HG02870 (cell line): Measurements from ENCODE around the gene ZNF148.

ENCODE experiments used
- ATAC-seq: cut with Tn5 transposase; IDR thresholded peaks from one replicate; pipeline ENCODE4 v1.9.1; 2021; ENCODE audit warnings: mild to moderate bottlenecking, moderate library complexity; ENCODE audit not compliant: unreplicated experiment

Gene ZNF148

DNA sequence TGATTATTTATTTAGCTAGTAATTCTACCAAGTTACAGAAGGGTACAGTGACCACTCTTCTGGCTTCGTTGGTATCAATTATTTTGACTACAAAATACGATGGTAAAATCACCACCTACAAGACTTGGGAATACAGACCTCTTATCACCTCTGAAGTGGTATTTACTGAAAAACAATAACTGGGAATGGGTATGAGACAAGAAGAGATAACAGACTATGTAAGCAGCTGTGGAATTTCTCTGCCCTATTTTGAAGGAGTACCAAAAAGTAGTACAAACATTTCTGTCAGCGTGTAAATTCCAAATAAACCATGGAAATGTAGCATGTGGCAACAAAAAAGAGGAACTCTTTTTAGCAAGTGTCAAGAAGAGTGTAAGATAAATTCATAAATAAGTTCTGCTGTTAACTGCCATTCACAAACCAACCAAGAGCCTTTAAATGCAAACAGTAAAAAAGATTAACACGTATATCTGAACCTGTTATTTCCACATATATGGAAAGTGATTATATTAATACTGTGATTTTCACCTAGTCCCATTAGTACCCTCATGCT lies 85.6 kb downstream of the ZNF148 start:
- no peak for ATAC-seq

DNA sequence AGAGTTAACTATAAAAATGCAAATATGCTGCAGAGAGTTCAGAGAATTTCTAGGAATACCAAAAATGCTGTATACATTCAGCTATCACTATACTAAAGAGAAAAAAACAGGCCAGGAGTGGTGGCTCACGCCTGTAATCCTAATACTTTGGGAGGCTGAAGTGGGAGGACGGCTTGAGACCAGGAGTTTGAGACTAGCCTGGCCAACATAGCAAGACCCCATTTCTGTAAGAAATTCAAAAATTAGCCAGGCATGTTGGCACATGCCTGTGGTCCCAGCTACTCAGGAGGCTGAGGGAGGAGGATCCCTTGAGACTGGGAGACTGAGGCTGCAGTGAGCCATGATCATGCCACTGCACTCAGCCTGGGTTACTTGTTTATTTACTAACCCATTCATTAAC lies 87.9 kb downstream of the ZNF148 start:
- no peak for ATAC-seq

DNA sequence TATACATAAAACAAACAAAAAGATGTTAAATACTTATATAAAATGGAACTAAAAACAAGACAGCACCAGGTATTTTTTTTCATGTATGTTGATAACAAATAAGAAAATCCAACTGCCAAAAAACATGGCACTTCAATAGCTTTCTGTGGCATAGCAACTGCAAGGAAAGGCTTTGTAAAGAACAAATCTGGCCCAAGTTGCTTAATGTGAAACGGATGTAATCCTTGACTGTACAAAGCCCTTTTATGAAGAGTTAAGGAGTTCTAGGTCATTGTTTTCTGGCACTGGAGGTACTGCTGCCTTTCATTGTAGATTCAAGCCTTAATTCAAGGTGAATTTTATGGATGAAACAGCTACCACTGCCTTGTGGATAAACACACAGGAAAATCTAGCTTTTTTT lies 93.7 kb downstream of the ZNF148 start:
- ATAC-seq, result no peak

DNA sequence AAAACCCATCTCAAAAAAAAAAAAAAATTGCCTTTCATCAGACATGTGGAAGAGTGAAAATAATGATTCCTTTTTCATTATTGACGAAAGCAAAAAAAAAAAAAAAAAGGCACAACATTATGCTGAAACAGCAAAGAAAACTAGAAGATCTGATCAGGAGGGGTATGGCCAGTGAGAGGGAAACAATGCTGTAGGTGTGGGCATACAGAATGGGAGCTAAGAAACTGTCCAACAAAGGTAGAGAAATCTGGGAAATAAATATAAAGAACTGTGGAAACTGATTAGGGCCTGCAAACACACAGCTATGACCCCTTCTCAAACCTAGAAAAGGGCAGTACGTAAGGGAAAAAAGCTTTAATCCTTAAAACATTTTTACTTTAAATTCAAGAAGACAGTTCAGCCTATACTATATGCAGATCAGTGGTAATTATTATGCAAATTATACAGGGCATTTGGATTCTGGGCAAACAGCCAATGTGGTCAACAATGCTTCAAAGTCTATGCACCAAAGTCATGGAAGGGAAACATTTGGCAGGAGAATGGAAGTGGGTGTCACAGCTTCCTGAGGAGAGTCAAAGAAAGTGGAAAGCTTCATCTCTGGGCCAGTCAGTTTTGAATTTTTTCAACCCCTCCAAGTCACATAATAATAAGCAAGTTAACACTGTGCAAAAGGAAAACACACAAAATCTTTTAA lies 94.3 kb downstream of the ZNF148 start:
- no peak for ATAC-seq

- no peak for ATAC-seq
These were observed 97.0 kb downstream of the ZNF148 start for GRCh38 chr3:125278155-125278554.

GRCh38 chr3:125271127-125271526 lies 104.0 kb downstream of the ZNF148 start:
- no peak for ATAC-seq

- no peak for ATAC-seq
These were observed 107.7 kb downstream of the ZNF148 start for GRCh38 chr3:125267460-125267859.

- ATAC-seq, result no peak
These were observed 108.2 kb downstream of the ZNF148 start for GRCh38 chr3:125266971-125267370.

DNA sequence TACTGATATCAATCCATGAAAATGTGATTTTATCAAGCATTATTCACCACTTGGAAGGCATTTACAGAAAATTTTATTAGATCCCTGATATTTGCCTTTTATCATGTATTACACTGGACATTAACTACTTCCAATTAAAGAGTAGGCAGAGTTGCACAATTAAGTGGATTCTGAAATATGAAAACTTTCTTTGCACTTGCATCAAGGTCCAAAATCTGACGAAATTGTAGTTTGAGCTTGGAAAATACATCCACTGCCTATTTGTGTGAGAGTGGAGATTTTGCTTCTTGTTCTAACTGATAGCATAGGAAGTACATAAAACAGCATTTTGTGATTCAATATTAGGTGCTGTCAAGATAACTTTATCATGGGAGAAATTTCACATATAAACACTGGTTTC lies 113.0 kb downstream of the ZNF148 start:
- no peak for ATAC-seq

DNA sequence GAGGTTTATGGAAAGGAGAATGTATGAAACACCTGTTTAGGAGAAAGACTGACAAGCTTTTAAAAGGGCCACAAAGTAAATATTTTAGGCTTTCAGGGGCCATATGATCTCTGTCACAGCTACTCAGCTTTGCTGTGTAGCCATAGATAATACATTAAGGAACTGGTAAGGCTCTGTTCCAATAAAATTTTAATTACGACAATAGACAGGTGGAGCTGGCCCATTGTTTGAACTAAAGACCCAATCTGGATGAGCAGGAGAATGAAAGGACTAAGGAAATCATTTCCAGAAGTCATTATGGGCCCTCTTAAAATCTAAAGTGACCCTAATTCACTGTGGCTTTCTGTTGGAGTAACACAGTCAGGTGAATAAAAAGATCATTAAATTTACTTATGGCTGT lies 114.1 kb downstream of the ZNF148 start:
- no peak for ATAC-seq

DNA sequence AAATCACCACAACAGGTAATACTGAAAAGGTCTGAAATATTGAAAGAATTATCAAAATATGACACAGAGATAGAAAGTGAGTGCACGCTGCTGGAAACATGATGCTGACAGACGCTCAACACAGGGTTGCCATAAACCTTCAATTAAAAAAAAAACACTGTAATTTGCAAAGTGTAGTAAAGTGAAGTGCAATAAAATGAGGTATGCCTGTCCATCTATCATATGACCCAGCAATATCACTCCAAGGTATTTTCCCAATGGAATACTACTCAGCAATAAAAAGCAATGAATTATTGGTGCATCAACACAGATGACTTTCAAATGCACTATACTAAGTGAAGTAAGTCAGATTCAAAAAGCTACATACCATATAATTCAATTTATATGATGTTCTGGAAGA lies 115.0 kb downstream of the ZNF148 start:
- ATAC-seq, result no peak

DNA sequence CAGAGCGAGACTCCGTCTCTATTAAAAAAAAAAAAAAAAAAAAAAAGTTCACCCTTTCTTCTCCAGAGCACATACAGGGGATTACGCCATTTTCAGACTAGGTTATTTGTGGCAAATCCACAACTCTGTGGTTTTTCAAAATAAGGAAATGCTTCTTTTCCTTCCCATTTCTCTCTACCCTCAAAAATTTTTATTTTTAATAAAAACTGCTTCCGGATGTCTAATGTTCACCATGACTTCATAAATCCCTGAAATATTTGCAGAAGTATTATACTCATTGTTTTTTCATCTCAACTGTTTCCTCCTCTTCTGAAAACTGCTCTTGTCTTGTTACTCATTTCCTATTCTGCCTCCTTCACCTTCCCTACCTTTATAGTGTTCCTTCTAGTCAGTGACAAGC lies 117.6 kb downstream of the ZNF148 start:
- ATAC-seq, result no peak

GRCh38 chr3:125256675-125257074 lies 118.5 kb downstream of the ZNF148 start:
- ATAC-seq, result no peak

DNA sequence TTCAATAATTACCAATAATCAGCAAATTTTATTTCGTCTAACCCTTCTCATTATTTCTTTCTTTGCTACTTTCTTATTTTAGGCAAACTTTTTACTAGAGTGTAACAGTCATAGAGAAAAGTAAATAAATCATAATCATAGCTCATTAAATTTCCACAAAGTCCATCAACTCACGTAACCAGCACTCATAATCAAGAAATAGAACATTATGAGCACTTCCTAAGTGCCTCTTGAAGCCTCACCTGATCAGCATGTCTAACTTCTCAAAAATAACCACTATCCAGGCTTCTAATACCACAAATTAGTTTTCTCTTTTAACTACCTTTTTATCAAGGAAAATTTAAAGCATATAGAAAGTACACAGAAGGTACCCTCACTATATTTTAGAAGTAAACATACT lies 124.2 kb downstream of the ZNF148 start:
- ATAC-seq, result no peak

DNA sequence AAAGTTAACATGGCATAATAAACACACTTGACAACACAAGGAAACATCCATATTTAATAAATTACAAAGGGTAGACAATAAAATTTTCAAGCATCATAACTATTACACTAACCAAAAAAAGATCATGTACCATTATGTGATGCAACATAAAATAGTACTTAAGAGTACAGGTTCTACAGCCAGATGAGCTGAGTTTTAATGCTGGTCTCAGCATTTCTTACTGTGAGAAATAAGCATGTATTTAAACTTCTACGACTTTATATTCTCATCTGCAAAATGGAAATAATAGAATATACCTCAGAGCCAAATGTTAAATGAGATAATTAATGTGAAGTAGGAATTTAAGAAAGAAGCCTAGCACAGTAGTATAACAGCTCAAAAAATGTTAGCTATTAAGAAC lies 128.9 kb downstream of the ZNF148 start:
- no peak for ATAC-seq

- no peak for ATAC-seq
These were observed 129.6 kb downstream of the ZNF148 start for GRCh38 chr3:125245521-125245920.

GRCh38 chr3:125240496-125240895 lies 134.6 kb downstream of the ZNF148 start:
- ATAC-seq, result no peak

GRCh38 chr3:125239266-125239665 lies 135.9 kb downstream of the ZNF148 start:
- ATAC-seq, result no peak

- no peak for ATAC-seq
These were observed 136.4 kb downstream of the ZNF148 start for GRCh38 chr3:125238759-125239158.

- no peak for ATAC-seq
These were observed 138.7 kb downstream of the ZNF148 start for GRCh38 chr3:125236331-125236903.

- no peak for ATAC-seq
These were observed 140.3 kb downstream of the ZNF148 start for GRCh38 chr3:125234831-125235230.

DNA sequence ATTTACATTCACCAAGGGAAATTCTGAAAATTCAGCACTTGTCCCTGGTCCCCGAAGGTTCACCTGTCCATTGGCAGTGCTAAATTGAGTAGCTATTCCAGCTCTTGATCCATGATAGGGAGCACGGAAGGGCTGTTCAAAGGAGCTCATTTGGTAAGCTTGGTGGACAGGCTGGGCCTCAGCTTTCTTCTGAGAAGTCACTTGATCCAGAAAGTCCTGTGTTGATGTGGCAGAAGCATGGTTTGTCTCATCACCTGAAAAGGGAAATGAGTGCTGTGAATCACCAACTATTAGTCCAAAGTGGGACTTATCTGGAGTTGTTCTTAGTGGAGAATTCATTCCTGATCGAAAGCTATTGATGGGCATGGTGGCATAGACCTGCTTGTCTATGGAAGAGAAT lies 142.7 kb downstream of the ZNF148 start:
- no peak for ATAC-seq

DNA sequence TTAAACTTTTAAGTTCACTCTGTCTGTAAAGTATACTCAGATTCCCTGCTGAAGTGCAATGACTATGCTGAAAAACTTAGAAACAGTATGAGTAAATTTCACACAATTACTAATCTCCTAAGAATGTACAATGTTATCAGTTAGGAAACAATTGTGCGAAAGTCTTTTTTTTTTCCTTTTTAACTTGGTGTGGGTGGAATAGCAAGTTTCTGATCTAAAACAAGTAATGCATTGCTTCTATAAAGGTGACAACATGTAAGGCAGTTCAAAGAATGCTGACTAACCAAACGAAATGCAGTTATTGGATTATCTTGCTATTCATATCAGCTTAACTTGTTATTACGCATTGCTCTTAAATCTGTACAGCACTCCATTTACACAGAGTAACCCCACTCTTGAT lies 143.2 kb downstream of the ZNF148 start:
- ATAC-seq, result no peak
